ENCODE data around the gene PPP1R1A.

Gene PPP1R1A

GRCh38 chr12:54587315-54587873 lies 1.1 kb downstream of the PPP1R1A start:
- no peak for DNase-seq (ENCODE audit: low read depth)

GRCh38 chr12:54586620-54587019 lies 1.8 kb downstream of the PPP1R1A start:
- no peak for DNase-seq (ENCODE audit: low read depth)
- TF ChIP-seq MAX (IDR thresholded peaks at IDR 0.05; ENCODE audit: low read depth, low read length) (no peak), MYC (IDR thresholded peaks at IDR 0.05; ENCODE audit: low read depth, low read length) (no peak), POLR2A (IDR thresholded peaks at IDR 0.05; ENCODE audit: extremely low read depth, insufficient read length) (no peak), CTCF (IDR thresholded peaks at IDR 0.05; ENCODE audit: low read depth, low read length) (no peak)
- no peak overlapping the region for H3K4me3 ChIP-seq (ENCODE audit: low read depth, low read length)

More at GRCh38 chr12:54587315-54587873, 1.1 kb downstream of the PPP1R1A start:
- no peak overlapping the region for H3K4me3 ChIP-seq (ENCODE audit: low read depth, low read length)
- TF ChIP-seq MYC (IDR thresholded peaks at IDR 0.05; ENCODE audit: low read depth, low read length): no peak
- no peak for TF ChIP-seq CTCF (IDR thresholded peaks at IDR 0.05; ENCODE audit: low read depth, low read length)
- TF ChIP-seq MAX (IDR thresholded peaks at IDR 0.05; ENCODE audit: low read depth, low read length): no peak
- no peak for TF ChIP-seq POLR2A (IDR thresholded peaks at IDR 0.05; ENCODE audit: extremely low read depth, insufficient read length)

- DNase-seq (ENCODE audit: low read depth): no peak
- TF ChIP-seq MAX (IDR thresholded peaks at IDR 0.05; ENCODE audit: low read depth, low read length) (no peak), MYC (IDR thresholded peaks at IDR 0.05; ENCODE audit: low read depth, low read length) (no peak), POLR2A (IDR thresholded peaks at IDR 0.05; ENCODE audit: extremely low read depth, insufficient read length) (no peak), CTCF (IDR thresholded peaks at IDR 0.05; ENCODE audit: low read depth, low read length) (no peak)
- no peak overlapping the region for H3K4me3 ChIP-seq (ENCODE audit: low read depth, low read length)
These were observed 3.2 kb downstream of the PPP1R1A start for GRCh38 chr12:54585243-54585642.

- no peak for DNase-seq (ENCODE audit: low read depth)
- no peak for TF ChIP-seq POLR2A (IDR thresholded peaks at IDR 0.05; ENCODE audit: extremely low read depth, insufficient read length)
- TF ChIP-seq MYC (IDR thresholded peaks at IDR 0.05; ENCODE audit: low read depth, low read length): no peak
- no peak for TF ChIP-seq CTCF (IDR thresholded peaks at IDR 0.05; ENCODE audit: low read depth, low read length)
- H3K4me3 ChIP-seq (ENCODE audit: low read depth, low read length): no peak overlapping the region
These were observed 4.3 kb downstream of the PPP1R1A start for GRCh38 chr12:54584128-54584527.

- H3K4me3 ChIP-seq (ENCODE audit: low read depth, low read length): no peak overlapping the region
- DNase-seq (ENCODE audit: low read depth): no peak
- no peak for TF ChIP-seq MYC (IDR thresholded peaks at IDR 0.05; ENCODE audit: low read depth, low read length)
- TF ChIP-seq CTCF (IDR thresholded peaks at IDR 0.05; ENCODE audit: low read depth, low read length): no peak
- TF ChIP-seq MAX (IDR thresholded peaks at IDR 0.05; ENCODE audit: low read depth, low read length): no peak
- no peak for TF ChIP-seq POLR2A (IDR thresholded peaks at IDR 0.05; ENCODE audit: extremely low read depth, insufficient read length)
These were observed 4.7 kb downstream of the PPP1R1A start for GRCh38 chr12:54583726-54584125.

- DNase-seq (ENCODE audit: low read depth): no peak
- TF ChIP-seq CTCF (IDR thresholded peaks at IDR 0.05; ENCODE audit: low read depth, low read length): no peak
- TF ChIP-seq MYC (IDR thresholded peaks at IDR 0.05; ENCODE audit: low read depth, low read length): no peak
- TF ChIP-seq POLR2A (IDR thresholded peaks at IDR 0.05; ENCODE audit: extremely low read depth, insufficient read length): no peak
- no peak for TF ChIP-seq MAX (IDR thresholded peaks at IDR 0.05; ENCODE audit: low read depth, low read length)
- no peak overlapping the region for H3K4me3 ChIP-seq (ENCODE audit: low read depth, low read length)
These were observed 7.0 kb downstream of the PPP1R1A start for GRCh38 chr12:54581412-54581811.
